Middle frontal gyrus (tissue), 1 donor: Measurements from ENCODE around the gene PLEKHM3.
"Not testable (repeated sequence)": the region's sequence is repeated elsewhere in the genome, so short reads cannot be mapped to it uniquely, and the experiment has no call there.

Experiments
- DNase-seq: peaks from one replicate; pipeline ENCODE4 v3.0.0-alpha.2; 2015; ENCODE audit warnings: low spot score; ENCODE audit errors: extremely low spot score

The PLEKHM3 gene

DNA sequence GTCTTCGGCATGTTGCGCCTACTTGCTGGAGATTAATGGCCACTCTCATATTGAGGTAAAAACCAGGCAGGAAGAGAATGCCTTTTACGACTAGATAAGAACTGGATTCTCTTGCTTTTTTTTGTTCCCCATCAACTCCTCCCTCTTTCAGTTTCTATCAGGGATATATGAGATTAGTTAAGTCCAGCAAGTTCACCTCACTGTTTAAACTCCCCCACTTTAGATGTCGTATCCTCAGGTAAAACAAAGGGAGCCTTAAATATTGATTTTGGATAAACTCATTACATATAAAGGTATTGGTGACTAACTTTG, 98.4 kb downstream of the PLEKHM3 start:
- DNase-seq, result no peak

- no peak for DNase-seq
Measured at GRCh38 chr2:207926133-207926988, 99.0 kb downstream of the PLEKHM3 start.

DNA sequence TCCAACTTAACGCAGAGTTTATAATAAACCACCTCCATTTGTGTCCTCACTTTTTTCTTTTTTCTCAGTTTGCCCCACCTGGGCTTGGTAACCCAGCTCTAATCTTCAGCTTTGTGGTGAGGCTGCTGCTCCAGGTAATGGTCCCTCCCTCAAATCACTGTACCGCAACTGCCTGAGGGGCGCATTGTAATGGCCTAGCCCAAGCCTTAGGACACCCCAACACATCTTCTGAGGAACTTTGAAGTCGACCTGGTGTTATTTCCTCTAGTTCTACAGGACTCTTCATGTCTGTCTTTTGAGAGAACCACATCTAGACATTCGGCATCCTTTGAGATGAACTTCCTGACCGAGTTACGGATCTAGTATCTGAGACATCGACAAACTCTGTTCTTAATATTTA, 99.7 kb downstream of the PLEKHM3 start:
- no peak for DNase-seq

DNA sequence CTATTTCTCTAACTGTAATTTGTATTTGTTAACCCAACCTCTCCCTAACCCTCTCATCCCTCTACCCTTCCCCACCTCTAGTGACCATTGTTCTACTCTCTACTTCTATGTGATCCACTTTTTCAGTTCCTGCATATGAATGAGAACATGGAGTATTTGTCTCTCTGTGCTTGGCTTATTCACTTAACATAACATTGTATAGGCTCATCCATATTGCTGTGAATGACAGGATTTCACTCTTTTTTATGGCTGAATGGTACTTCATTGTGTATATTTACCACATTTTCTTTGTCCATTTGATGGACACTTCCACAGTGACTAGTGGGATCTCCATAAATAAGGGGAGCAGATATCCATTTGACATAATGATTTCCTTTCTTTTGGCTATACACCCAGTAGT, 103.7 kb downstream of the PLEKHM3 start:
- DNase-seq, result no peak

DNA sequence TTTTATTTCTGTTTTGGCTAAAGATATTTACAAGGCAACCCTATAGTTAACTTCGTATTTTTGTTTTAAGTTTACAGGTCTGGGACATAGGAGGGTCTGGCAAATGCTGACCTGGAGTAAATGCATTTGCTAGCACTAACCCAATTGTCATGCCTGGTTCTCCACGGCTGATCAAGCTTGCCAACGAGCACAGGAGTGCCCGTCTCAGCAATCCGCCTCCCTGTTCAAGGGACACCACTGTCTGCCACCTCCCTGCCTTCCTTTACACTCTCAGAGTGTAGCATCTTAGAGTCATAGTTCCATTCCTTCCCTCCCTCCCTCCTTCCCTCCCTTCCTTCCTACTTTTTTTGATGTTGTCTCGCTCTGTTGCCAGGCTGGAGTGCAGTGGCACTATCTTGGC, 104.6 kb downstream of the PLEKHM3 start:
- DNase-seq, result no peak

DNA sequence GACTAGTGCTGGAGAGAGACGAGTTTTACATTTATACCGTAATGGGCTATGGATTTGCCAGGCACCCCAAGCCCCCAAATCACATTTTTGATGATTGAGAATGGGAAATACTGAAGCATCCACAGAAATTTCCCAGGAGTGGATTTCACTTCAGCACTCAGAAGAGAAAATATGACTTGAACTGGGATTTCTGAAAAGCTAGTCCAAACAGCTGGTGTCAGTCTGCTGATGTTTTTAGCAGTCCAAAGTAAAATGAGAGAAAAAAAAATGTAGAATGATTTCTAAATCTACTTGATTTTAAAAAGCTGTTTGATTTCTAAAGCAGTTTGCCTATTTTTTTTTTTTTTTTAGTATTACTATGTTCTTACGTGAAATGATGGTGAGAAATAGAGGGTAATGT, 105.0 kb downstream of the PLEKHM3 start:
- no peak for DNase-seq

DNA sequence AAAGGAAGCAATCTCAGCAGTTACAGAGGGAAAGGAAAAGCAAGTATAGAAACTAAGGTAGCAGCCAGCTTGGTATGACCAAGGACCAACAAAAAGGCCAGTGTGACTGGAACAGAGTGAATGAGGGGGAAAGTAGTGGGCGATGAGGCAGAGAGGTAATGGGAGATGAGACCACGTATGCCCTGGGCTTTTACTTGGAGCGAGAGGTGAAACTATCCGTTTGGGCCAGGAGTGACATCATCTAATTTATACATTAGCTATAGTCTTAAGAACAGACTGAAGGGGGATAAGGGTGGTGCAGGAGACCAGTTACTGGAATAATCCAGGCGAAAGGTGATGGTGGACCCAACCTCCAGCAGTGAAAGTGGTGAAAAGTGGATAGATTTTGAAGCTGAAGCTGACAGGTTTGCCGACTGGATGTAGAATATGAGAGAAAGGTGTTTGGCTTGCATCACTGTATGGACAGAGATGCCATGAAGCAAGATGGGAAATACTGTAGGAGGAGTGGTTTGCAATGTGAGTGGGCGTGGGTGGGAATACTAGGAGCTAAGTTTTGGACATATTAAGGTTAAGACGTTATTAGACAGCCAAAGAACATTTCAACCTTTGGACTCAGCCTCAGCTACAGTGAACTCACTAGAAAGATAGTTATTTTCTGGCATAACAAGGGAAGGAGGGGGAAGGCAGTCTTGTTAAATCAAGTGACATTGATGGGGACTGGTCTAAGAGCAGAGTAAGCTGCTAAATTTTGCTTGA, 106.0 kb downstream of the PLEKHM3 start:
- no peak for DNase-seq

- DNase-seq, result no peak
Measured at GRCh38 chr2:207914716-207915115, 110.6 kb downstream of the PLEKHM3 start.

DNA sequence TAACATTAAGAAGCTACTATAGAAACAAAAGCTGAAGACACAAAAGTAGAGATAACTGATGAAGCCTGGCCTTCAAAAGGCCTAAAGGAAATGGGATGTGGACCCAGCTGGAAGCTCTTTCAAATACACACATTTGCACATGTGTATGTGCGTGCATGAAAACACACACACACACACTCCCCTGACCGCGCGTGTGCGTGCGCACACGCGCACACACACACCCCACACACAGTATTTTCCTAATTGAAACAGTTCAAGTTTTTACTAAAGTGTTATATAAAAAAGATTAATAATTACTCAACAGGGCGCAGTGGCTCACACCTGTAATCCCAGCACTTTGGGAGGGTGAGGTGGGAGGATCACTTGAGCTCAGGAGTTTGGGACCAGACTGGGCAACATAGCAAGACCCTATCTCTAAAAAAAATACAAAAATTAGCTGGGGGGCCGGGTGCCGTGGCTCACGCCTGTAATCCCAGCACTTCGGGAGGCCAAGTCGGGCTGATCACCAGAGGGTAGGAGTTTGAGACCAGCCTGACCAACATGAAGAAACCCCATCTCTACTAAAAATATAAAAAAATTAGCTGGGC, 111.5 kb downstream of the PLEKHM3 start:
- no peak for DNase-seq

GRCh38 chr2:207911856-207912255, 113.5 kb downstream of the PLEKHM3 start:
- DNase-seq, result no peak

DNA sequence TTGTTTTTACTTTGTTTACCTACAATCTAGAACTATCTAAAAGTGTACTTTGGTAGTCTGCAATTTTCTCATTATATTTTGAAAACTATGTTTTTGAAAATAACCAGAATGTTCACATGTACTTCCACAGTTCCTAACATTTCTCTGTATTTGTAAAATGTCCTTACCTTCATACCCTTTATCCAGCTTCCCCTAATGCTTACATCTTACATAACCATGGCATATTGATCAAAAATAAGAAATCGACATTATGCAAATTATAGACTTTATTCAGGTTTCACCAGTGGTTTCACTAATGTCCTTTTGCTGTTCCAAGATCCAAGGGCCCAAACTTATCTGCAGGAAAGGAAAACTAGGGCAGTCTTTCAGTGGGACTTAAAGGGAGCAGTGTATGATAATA, 114.1 kb downstream of the PLEKHM3 start:
- DNase-seq, result no peak

GRCh38 chr2:207906495-207906894, 118.8 kb downstream of the PLEKHM3 start:
- not testable (repeated sequence) for DNase-seq

DNA sequence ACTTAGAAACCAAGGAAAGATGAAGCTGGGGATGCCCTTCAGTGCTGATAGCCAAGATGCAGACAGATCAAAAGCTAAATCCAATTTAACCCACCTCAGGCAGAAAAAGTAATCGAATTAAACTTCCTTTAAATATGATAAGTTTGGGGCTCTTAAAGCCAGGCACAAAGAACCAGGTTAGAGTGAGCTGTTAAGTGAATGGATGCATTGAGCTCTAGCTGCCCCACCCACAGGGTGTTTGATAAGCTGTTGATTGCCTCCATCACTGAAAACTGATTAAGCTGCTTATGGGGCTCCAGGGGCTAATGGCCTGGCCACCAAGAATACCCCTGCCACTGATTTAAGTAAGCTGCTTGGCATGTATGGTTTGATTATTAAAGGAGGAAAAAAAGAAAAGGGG, 119.8 kb downstream of the PLEKHM3 start:
- DNase-seq, result no peak

DNA sequence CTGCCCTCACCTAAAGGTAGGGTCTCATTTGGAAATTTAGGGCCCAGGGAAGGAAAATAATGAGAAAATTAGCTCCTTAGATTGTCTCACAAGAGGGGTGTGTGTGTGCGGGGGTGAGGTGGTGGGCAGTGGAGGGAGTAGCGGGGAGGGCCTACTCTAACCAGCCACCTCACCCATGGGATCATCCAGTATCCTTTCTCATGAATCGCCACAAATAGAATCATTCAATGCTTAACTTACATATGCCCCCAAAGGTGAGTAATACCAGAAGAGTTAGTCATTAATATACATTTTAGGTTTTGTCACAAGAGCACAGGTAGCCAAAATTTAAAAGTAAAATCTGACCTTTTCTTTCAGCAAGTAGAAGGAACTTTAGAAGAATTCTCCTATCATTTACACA, 122.1 kb downstream of the PLEKHM3 start:
- DNase-seq, result no peak

DNA sequence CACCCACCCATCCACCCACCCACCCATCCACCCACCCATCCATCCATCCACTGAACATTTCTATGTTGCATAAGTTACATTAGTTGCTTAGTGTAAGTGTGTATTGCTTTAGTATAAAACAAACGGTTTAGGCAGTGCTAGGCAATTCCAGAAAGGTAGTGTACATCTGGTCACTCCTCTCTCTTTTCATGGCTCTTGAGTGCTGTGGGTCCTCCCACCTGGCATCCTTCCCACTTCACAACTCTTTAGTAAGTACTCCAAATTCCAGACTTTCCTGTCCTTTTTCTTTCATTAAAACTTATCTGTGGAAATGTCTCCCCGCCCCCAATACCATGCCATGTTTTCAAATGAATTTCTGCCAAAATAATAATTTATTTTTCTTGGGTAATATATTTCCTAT, 122.5 kb downstream of the PLEKHM3 start:
- DNase-seq, result no peak

GRCh38 chr2:207901829-207902228, 123.5 kb downstream of the PLEKHM3 start:
- DNase-seq, result no peak

GRCh38 chr2:207901401-207901800, 123.9 kb downstream of the PLEKHM3 start:
- no peak for DNase-seq

DNA sequence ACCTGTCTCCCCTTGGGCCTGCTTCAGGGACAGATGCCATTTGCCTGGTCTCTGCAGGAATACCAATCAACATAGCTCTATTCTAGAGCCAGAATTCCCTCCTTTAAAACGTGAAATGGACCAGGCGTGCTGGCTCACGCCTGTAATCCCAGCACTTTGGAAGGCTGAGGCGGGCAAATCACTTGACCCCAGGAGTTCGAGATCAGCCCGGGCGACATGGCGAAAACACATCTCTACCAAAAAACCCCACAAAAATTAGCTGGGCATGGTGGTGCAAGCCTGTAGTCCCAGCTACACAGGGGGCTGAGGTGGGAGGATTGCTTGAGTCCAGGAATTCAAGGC, 127.0 kb downstream of the PLEKHM3 start:
- DNase-seq, result no peak

GRCh38 chr2:207897541-207898353, 127.6 kb downstream of the PLEKHM3 start:
- DNase-seq, result no peak

DNA sequence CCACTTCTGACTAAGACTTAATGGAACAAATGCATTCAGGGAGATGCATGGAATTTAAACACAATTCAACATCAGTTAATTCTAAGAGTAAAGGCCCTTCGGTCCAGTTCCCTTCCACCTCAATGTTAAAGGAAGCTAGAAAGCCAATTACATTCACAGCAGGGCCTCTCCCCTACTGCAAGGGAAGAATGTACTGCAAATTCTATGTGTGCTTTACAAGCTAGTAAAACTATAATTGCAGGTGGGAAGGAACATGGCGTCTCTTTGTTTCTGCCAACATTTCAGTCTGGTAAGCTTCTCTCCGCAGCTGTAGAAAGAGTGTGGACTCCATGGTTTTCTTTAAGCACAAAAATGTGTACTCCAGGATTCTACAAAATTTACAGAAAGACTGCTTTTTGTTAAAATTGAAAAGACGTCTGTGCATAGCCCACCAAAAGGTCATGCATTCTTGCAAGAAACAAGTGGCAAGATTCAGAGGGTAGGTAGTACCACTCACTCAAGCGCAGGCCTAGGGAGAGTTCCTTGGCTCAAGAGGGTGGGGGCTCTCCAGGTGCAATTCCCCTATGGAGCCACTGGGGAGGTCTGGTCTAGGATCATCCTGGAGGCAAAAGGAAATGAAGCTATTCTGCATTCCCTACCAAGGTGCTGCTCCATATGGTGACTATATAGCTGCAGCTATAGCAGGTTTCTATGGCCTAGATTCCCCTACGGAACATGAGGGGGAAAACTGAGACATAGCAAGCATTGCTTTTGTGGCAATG, 128.6 kb downstream of the PLEKHM3 start:
- DNase-seq, result no peak

- no peak for DNase-seq
Measured at GRCh38 chr2:207895274-207895860, 130.0 kb downstream of the PLEKHM3 start.
